HuH-7 (cell line): ENCODE measurements around the gene LDLRAD4.
A peak's percentile ranks its signal among the peaks of the same experiment; 100 is the strongest.
"Not testable (repeated sequence)": the region's sequence is repeated elsewhere in the genome, so short reads cannot be mapped to it uniquely, and the experiment has no call there.

Source experiments
- DNase-seq: peaks from one replicate; pipeline ENCODE4 v3.0.0; 2011; ENCODE audit warnings: low spot score

The LDLRAD4 gene

DNA sequence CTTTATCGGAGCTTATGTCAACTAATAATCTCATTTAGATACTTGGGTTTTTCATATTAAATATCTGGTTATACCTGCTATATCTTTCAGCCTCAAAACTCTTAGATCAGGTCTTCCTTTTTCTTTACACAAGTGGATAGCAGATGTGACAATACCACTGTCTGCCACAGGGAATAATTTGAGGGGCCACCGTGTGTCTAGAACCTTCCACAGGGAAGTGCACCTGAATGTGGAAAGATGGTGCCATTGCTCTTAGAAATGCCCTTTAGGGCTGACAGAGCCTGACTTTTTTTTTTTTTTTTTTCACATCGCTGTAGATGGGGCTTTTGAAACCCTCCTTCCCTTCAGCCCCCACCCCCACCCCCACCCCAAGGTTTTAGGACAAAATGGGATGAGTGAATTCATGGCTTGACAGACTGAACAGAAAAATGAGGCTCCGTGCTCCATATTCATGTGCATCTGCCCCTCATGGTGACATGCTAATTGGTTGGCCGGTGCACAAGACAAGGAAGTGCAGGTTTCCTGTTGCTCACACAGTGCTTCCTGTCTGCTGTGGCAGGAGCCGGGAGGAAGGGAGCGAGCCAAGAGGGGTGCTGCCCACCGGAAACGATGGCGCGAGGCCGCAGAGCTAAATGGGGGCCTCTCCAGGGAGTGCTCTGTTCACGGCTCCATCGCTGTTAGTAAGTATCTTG is 246.0 kb downstream of the LDLRAD4 start:
- DNase-seq, result no peak

- no peak for DNase-seq
These were observed 246.5 kb downstream of the LDLRAD4 start for GRCh38 chr18:13465124-13465446.

DNA sequence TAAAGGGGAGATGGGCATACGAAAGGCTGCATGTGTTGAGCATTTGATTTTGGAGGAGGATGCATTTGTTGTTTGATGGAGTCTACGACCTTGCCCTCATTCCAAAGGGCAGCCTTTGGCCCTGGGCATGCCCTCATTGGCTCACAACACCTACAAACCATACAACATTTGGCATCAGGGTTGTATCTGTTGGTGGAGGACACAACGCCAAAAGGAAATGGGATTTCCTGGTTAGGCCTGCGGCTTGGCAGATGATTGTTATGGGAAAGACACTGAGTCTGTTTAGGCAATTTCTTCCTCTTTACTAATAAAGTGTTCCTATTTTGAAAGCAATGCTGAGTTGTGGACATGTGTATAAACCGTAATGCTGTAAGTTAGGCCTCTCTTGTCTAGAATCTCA is 246.9 kb downstream of the LDLRAD4 start:
- DNase-seq, result no peak

DNA sequence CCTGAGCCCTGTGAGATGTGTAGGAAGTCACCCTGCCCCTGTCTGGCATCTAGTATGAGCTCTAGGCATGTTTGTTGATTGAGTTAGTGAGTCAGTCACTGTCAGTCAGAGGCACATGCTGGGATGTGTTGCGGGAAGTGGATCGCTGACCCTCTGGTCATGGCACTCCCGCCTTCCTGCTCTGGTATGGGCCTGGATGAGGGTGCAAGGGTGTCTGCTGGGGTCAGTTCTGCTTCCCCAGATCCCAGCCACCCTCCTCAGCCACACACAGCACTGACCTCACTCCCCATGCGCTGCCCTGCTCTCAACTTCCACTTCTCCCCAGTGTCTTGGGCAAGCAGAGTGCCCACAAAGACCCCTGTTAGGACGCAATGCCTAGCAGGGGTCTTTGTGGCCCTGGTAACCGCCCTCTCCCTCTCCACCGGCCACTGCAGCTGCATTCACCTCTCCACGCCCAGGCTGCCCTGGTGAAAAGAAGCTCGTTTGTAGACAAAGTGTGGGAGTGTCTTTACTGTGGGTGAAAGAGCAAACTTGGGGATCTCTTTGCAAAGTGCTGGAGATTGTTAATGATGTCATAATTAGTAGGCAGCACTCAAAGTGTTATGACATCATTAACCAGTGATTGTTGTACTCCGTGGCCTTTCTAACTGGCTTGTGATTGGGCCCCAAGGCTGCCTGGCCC is 252.1 kb downstream of the LDLRAD4 start:
- DNase-seq, result no peak

- DNase-seq, result peak; percentile 26
These were observed 252.8 kb downstream of the LDLRAD4 start for GRCh38 chr18:13471198-13471845.

DNA sequence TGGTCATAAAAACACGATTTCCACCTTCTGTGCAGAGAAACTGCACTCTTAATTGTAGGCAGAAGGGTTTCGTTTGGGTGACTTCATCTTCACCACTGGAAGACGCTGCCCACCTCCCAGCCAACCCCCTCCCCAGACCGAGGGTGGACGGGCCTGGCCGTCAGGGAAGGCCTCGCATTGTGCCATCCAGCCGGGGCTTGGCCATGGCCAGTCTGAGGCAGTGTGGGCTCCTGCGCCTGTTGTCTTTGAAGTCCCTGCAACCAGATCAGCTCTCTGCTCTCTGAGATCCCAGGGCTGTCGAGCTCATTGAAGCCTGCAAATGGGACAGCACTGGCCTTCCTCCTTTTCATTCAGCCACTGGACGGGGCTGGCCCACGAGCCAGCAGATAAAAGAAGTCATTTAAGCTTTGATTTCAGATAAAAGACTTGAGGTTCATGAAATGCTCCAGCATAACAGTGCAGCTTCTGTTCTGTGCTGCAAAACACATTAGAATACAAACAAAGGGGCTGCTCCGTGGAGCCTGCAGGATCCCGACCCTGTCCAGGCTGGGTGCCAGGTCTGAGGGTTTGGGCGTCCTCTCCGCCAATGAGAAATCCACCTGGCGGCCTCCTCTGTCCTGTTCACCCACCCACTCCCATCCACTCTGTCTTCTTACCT is 253.5 kb downstream of the LDLRAD4 start:
- DNase-seq, result peak; percentile 26

DNA sequence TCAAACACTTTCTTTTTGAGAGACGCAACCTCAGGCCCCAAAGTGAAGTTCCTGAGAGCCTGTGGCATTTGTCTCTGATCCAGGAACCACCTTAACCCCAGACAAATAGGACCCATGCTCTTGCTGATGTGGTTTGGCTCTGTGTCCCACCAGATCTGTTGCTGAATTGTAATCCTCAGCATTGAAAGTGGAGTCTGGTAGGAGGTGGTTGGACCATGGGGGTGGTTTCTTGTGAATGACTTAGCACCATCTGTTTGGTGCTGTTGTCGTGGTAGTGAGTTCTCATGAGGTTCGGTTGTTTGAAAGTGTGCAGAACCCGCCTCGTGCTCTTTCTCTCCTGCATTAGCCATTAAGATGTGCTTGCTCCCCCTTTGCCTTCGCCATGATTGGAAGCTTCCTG is 255.2 kb downstream of the LDLRAD4 start:
- DNase-seq, result no peak

DNA sequence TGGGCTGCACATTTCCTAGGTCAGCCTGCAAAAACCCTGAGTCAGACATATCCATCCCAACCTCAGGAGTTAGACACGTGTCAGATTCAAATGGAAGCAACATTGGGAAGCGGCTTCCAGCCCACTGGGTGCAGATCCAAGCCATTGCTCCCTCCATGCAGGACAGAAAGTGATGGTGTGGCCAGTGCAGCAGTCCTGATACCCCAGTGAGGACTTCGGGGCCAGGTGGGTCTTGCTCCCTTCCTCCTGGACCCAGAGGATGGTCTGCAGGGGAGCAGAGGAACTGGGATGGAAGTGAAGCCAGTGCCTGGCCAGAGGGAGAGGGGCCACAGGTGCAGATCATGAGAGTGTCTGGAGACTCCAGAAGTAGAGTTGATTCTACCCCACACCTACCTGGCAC is 255.8 kb downstream of the LDLRAD4 start:
- DNase-seq, result no peak

GRCh38 chr18:13474907-13475545 is 256.5 kb downstream of the LDLRAD4 start:
- DNase-seq, result no peak

DNA sequence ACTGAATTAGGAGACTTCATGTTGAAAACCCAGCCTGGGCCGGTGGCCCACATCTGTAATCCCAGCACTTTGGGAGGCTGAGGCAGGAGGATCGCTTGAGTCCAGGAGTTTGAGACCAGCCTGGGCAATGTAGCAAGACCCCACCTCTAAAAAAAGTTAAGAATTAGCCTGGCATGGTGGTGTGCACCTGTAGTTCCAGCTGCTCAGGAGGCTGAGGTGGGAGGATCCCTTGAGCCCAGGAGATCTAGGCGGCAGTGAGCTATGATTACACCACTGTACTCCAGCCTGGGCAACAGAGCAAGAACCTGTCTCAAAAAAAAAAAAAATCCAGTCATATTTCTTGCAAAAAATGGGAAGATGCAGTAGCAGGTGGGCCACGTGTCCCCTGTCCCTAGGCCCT is 257.8 kb downstream of the LDLRAD4 start:
- DNase-seq, result not testable (repeated sequence)

- DNase-seq, result no peak
These were observed 258.7 kb downstream of the LDLRAD4 start for GRCh38 chr18:13477147-13477683.

- no peak for DNase-seq
These were observed 262.2 kb downstream of the LDLRAD4 start for GRCh38 chr18:13480571-13481255.

DNA sequence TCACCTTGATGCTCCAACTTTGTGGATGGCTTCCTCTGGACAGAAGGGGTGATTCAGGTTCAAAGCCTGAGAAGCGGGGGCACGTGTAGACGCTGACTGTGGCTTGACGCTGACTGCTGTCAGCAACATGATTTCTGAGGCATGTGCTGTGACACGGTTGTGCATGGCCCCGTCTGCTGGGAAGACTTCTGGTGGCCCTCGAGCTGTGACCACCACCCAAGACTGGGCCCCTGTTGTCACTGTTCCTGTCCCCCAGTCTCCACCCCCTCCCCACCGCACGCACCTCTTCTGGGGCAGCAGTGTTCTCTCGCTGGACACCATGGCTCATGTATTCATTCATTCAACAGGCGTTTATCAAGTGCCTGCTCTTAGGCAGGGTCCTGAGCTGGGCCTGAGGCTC is 262.8 kb downstream of the LDLRAD4 start:
- no peak for DNase-seq

DNA sequence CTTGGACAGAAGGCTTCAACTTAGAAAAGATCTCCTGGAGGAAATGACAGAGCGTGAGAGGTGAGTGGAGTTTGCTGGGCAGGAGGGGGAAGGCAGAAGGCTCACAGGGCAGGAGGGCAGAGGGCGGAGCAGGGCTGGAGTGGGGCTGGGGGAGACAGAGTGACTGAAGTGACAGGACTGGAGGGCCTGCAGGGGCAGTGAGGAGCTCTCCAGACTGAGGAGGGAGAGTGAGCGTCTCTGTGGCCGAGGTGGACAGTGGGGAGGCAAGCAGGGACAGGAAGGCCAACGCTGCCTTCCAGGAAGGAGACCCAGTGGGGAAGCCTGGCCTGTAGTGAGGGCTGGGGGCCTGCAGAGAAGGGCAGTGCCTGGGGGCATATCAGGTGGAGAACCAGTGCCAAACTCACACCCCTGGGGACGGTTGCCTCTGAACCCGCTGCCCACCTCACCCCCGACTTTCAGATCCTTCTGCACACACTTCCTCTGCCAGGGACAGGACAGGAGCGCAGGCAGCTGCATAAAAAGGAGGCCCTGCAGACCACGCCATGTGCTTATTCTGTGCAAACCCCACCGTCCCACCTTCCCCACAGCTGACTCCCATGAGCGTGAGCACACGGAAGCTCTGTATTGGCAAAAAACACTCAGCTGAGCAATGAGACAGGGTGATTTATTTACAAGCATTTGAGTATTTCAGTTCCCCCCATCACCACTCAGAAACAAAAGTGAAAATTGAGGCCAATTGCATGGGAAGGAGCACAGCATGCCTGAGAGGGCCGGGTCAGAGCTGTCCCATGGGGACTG is 263.5 kb downstream of the LDLRAD4 start:
- DNase-seq, result no peak

- no peak for DNase-seq
These were observed 264.0 kb downstream of the LDLRAD4 start for GRCh38 chr18:13482618-13482945.

DNA sequence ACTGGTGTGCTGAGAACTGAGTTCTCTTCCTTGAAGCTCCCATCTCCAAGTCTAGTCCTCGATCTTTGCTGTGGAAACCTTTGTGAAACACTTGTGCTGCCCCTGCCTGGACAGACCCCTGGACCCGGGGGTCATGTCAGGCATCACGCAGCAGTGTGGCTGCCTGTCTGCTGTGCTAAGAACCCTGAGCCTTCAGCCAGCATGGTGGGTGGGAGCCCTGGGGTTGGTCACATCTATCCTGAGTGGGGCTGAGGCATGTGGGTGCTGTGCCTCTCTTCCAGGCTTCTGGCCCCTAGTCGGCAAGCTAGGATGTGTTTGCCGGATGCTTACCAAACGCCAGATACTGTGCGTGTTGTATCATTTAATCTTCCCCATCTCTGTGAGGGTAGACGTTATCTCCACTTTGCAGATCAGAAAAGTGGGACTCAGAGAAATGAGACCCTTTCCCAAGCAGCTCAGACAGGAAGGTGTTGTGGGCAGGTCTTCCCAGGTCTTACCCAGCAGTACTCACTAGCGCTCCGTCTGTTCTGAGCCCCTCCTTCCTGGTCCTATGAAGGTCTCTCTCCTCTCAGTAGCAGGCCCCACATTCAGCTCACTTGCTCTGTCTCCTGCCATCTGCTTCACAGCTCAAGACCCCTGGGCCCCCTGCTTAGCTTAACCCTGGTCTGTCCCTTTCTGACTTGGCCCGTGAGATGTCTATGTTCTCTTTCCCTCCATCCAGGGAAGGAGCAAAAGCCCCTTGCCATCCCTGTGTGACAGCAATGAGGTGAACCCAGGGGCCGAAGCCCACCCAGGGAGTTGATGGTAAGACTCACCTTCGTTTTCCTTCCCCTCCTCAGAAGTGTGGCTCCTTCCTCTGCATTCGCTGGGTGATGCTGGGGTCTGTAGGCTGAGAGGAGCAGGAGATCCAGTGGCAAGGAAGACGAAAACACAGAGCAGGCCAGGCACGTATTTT is 265.0 kb downstream of the LDLRAD4 start:
- no peak for DNase-seq

DNA sequence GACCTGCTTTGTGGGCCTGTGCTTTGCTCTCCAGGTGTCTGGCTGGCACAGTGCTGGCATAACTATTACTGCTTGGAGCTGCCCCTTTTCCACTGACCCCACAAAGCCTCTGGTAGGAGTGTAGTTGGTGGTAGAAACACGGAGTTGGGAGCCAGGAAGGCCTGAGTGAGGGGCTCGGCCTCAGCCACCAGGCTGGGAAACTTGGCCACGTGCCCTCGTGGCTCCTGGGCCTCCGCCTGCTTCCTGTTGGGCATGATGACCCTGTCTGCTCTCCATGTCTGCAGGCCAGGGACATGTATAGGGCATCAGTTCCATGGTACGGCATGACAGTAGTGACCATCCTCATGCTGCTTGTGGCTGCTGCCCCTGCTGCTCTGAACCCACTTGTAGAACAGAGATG is 266.6 kb downstream of the LDLRAD4 start:
- no peak for DNase-seq

DNA sequence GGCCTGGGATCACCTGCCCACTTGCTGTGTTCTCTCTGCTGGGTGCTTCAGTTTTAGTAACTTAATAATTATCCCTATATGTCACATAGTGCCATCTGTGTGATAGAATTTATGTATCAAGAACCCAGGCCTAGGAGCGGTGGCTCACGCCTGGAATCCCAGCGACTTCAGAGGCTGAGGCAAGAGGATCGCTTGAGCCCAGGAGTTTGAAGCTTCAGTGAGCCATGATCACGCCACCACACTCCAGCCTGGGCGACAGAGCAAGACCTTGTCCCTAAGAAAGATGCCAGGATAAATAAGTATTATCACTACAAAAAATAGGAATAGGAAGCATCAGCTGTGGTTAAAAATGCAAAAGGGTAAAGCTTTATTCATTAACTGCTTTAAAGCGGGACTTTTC is 267.0 kb downstream of the LDLRAD4 start:
- no peak for DNase-seq

DNA sequence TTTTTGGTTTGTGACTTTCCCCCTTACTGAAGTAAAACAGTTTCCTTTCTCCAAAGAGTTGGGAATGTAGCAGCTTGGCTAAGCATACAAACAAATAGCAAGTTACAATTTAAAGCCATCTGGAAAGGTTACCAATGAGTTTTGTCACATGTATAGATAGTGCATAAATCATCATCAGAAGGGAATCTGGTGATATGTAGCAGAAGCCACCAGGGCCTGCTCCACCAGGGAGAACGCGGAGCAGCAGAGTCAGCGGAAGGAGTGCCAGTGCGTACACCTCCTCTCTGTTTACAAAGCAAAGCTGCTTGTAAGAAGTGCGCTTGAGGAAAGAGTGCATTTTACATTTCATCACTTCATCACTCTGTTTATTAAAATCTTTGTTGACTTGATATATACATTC is 267.7 kb downstream of the LDLRAD4 start:
- no peak for DNase-seq

DNA sequence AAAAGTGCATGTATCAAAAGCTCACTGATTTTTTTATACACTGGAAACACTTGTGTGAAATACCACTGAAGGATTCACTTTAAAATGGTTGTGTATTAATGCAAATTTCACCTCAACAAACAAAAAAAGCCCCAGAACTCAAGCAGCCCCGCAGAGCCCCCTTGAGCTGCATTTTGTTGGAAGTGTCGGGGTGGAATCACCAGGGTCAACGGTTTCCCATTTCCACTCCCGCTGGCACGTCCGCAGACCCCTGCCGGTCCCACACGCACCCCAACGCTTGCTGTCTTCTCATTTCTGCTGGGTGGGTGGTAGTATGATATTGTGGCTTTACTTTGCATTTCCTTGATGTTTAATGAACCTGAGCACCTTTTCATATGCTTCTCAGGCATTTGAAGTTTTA is 268.1 kb downstream of the LDLRAD4 start:
- DNase-seq, result no peak
